Left forelimb (tissue), 1 donor: Measurements from ENCODE around the gene SRD5A3.
"Not testable (repeated sequence)": the region's sequence is repeated elsewhere in the genome, so short reads cannot be mapped to it uniquely, and the experiment has no call there.

Experiments used
- DNase-seq: peaks from one replicate; pipeline ENCODE4 v3.0.0-alpha.2; 2018; ENCODE audit warnings: low spot score

SRD5A3 gene

DNA sequence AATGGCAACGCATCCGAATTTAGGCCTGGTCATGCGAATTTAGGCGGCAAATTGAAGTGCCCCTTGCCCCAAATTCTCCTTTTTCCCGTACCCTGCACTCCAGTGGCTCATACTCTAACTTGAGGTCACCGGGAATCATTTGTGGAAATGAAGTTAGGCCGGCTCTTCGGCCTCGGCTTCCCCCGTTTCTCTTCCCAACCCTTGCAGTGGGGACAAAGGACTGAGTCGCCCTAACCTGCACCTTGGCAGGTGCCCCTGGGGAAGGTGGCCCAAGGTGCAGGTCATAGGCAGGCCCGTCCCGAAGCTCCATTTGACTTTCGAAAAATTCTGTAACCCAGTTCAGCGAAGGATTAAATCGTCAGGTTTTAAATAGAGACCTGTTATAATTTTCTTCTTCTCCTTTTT, 811 bp downstream of the SRD5A3 start:
- DNase-seq = no peak

DNA sequence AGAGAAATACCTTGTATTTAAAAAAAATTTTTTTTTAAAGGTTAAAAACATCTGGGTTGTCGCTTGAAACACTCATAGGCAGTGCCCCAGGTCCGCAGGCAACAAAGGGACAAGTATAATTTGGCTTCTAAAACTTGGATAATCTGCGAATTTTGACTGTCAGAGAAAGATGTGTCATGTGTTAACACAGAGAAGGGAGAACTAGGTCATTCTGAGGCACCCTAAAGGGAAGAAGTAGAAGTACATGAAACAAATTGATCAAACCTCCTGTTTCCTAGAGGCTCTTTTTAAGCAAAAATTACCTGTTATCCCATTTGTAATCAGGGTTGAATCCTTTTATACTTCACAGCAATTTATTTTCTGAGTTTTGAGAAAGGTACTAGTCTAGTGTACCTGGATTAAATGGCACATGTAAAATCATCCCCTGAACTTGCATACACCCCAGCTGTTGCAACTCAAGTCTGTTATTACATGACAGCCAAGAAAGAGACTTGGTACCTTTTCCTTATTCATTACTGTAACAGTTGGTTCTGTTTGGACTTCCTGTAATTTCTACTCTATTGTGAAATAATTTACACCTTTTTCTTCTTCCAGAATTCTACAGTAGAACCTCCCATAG, 1.7 kb downstream of the SRD5A3 start:
- DNase-seq = no peak

DNA sequence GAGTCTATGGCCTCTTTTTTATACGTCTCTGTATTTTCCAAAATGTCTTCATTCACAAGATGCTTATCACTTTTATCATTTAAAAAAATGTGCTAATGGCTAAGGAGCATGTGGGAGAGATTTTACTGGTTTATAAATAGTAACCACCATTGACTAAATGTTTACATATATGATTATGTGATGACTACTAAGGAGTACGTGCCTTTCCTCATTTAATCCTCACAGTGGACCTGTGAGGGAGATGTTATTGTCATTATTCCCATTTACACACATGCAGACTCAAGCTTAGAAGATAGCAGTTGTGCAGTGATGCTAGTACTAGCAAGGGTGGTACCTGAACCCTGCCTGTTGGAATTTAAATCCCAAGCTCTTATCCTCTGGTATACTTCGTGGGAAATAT, 2.4 kb downstream of the SRD5A3 start:
- no peak for DNase-seq

DNA sequence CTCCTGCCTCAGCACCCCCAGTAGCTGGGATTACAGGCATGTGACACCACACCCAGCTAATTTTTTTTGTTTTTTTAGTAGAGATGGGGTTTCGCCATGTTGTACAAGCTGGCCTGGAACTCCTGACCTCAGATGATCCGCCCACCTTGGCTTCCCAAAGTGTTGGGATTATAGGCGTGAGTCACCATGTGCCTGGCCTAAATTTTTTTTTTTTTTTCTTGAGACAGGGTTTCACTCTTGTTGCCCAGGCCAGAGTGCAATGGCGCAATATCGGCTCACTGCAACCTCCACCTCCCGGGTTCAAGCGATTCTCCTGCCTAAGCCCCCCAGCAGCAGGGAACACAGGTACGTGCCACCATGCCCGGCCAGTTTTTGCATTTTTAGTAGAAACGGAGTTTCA, 4.8 kb downstream of the SRD5A3 start:
- not testable (repeated sequence) for DNase-seq

DNA sequence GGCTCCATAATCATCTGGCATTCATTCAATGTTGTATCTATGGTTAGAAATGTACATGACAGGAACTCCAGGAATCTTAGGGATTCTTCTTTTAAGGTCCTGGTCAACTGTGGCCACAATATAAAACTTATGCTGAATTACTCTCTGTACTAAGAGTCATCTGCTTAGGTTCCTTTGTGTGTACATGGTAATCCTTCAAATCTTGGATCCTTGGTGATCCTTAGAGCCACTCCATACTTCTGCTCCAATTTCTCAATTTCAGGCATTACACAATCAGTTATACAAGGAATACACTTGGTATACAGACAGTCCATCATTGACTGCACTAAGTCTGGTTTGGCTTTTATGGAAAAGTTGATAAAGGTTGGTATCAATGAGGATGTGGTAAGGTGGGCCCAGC, 5.8 kb downstream of the SRD5A3 start:
- DNase-seq = no peak

DNA sequence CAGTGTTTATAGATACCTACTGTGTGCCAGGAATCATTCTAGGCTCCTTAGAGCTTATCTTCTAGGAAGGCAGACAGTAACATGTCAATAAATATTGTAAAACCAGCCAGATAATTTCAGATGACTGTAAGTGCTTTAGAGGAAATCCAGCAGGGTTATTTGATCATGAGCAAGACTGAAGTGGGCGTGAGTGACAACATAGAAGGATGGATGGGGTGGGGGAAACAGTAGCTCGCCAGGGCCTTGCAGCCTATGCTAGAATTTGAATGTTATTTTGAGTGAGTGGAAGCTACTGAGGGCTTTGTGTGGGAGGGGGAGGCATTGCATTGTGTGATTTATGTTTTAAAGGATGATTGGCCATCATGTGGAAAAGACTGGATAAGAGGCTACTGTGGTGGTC, 6.7 kb downstream of the SRD5A3 start:
- no peak for DNase-seq

DNA sequence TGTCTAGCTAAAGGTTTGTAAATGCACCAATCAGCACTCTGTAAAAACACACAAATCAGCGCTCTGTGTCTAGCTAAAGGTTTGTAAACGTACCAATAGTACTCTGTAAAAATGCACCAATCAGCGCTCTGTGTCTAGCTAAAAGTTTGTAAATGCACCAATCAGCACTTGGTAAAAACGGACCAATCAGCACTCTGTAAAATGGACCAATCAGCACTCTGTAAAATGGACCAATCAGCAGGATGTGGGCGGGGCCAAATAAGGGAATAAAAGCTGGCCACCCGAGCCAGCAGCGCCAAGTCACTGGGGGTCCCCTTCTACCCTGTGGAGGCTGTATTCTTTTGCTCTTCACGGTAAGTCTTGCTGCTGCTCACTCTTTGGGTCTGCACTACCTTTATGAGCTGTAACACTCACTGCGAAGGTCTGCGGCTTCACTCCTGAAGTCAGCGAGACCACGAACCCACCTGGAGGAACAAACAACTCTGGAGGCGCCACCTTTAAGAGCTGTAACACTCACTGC, 7.2 kb downstream of the SRD5A3 start:
- DNase-seq = not testable (repeated sequence)

DNA sequence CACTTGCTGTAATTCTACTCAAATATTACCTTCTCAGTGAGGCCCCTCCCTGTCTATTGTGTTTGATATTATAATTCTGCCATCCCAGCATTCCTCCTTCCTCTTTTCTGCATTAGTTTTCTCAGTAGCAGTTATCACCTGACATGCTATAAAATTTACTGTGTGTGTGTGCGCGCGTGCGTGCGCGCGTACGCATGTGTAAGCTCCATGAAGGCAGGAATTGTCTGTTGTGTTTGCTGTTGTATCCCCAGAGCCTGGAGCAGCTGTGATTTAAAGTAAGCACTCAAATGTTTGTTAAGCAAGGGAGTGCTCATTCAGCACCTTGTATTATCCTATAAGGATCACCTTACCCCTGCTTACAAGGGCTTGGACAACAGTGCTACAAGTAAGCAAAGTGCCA, 8.6 kb downstream of the SRD5A3 start:
- no peak for DNase-seq

DNA sequence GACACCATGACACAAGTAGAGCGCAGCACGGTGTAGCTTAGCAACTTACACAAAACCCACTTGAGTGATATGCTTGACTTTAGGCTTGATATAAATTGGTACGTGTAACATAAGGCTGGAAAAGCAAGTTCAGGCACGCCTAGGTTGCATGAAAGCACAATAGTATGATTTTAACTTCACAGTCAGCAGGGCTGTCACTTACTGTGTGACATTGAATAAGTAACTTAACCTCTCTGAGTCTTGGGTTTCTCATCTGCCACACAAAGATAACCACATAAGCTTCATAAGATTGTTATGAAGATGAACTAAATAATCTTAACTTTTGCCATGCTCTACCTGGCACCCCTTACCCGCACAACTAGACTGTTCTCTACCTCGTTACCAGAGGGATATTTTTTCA, 9.5 kb downstream of the SRD5A3 start:
- DNase-seq = no peak

DNA sequence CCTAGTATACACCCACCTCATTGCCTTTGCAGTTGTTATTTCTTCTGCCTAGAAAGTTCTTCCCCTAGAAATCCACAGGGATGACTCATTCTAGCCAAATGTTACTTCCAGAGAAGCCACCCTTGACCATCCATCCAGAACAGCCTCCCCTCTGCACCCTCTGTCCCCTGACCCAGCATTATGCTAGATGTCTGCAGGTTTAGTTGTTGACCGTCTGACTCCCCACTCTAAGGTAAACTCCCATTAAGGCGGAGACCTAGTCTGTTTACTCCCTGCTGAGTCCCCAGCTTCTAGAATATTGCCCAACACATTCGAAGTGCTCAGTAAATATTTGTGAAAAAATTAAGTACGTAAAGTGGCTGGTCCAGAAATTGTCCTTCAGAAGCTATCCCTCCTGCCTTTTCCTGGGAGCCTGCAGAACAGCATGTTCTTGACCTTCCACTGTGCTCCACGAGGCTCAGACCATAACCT, 11.0 kb downstream of the SRD5A3 start:
- no peak for DNase-seq

DNA sequence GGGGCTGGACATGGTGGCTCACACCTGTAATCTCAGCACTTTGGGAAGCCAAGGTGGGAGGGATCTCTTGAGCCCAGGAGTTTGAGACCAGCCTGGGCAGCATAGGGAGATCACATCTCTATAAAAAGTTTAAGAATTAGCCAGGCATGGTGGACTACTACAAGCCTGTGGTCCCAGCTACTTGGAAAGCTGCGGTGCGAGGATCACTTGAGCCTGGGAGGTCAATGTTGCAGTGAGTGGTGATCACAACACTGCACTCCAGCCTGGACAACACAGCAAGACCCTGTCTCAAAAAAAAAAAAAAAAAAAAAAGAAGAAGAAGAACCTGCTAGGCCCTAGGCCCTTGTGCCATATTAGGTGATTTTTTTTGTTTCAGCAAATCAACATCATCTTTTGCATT, 12.2 kb downstream of the SRD5A3 start:
- DNase-seq = no peak

DNA sequence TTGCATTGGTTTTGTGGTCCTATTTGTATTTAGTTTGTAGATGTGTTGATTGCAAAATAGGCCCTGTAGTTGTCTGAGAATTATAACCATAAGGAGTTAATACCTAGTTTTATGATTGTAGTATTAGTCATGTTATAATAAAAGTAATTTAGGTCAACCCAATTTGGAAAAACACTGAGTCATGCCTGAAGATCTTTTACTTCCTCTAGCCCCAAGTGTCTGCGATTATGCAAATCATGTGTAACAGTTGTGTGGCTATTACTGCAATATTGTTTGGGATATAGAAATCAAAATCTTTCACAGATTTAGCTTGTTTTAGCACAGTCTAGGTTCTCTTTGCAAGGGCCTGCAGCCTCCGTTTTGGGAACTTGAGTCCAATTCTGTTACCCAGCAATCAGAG, 12.6 kb downstream of the SRD5A3 start:
- no peak for DNase-seq

DNA sequence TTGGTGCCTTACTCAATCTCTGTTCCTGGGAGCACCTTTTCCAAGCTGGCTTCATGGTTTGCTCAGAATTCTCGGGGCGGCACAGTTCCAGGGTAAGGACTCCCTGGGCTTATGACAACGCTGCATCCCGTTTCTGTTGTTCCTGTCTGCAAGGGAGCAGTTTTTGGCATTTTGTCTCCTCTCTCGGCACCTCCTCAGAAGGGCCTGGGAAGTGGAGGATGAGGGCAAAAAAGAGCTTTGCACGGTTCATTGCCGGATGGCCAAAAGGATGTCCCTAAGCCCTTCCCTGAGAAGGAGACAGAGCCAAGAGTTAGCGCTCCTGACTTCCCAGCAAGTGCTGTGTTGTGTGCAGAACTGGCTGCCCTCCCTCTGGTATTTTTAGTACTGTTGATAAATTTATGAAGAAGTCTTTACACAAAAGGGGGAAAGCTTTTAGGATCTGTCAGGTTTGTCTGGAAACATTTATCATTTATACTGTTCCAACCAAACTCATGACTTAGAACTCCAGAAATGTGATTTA, 13.4 kb downstream of the SRD5A3 start:
- no peak for DNase-seq

DNA sequence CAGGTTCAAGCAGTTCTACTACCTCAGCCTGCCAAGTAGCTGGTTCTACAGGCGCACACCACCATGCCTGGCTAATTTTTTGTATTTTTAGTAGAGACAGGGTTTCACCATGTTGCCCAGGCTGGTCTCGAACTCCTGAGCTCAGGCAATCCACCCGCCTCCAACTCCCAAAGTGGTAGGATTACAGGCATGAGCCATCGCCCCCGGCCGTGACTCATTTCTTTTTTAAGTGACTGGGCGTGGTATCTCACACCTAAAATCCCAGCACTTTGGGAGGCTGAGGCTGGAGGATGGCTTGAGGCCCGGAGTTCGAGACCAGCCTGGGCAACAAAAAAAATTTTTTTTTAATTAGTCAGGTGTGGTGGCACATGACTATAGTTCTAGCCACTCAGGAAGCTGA, 16.9 kb downstream of the SRD5A3 start:
- DNase-seq = not testable (repeated sequence)

DNA sequence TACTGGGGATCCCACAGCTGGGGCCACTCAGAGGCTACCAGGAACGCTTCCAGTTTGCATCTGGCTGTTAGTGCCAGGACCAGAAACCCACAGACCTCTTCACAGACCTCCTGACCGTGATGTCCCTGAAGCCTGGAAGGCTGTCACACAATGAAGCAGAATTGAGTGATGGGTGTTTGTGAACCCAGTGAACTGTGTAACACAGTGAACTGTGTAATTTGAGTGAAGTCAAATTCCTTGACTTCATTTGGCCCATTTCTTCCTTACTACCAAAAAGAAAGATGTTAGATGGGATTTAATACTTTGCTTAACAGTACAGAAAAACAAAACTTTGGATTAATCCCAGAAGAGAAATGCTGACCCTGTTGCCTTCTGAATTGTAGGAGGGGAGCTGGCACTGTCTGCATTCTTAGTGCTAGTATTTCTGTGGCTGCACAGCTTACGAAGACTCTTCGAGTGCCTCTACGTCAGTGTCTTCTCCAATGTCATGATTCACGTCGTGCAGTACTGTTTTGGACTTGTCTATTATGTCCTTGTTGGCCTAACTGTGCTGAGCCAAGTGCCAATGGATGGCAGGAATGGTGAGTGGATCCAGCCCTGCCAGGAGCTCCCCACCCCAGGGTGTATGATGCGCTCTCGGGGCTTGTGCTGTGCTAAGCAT, 17.8 kb downstream of the SRD5A3 start:
- DNase-seq = no peak

DNA sequence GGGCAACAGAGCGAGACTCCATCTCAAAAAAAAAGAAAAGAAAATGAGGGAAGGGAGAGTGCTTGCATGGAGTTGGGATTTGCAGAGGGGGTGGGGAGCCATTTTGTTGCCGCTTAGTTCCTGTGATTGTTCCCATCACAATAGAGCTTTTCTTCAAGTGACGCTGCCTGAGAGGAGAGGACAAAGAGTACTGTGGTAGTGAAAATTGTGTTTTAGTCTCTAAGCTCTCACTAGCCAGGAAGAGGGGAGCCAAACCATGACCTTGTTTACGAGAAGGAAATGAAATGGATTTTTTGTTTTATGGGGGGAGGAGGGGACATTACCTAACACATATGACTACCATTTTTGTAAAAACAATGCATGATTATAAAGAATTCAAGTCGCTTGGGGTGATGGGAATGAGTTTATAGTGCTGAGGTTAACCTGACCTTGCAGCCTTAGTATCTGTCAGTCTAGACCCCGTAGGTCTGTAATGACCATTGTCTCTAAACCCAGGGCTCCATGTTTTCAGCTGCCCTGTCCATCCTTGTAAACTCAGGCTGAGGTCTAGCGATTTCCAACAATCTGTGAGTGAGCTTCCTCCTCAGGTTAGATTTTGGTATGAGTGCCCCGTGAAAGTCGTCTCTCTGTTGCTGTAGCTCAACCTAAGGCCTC, 18.8 kb downstream of the SRD5A3 start:
- DNase-seq = no peak

DNA sequence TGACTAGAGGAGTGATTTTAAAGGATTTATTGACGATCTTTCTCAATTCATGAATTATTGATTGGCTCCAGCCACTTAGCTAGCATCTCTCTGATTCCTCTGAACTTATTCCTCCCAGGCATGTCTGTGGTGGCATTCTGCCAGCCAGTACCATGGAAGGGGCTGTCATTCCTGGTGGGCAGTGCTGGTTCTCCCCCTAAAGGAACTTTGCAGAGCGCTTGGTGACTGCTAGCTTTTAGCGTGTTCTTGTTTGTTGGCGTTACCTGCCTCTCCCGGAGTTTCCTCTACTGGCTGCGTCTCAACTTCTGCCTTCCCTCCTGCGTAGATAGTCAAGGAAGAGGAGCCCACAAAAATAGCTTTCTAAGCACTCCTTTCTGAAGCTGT, 19.3 kb downstream of the SRD5A3 start:
- no peak for DNase-seq

DNA sequence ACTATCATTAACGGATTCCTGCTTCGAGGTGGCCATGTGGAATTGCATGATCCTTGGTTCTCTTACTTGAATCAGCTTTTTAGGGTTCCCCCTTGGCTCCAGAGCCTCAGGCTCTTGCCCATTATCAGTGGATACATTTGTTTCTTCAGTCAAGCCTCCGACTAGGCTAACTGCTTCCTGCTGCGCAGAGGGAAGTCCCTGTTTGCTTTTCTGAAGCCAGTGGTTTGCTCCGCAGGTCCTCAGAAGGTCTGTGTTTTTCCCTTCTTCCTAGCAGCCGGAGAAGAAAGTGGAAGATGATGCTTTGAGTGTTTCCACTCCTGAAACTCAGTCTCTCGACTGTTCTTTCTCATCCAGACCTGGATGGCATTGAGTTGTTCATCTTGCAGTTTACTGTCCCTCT, 20.6 kb downstream of the SRD5A3 start:
- no peak for DNase-seq

DNA sequence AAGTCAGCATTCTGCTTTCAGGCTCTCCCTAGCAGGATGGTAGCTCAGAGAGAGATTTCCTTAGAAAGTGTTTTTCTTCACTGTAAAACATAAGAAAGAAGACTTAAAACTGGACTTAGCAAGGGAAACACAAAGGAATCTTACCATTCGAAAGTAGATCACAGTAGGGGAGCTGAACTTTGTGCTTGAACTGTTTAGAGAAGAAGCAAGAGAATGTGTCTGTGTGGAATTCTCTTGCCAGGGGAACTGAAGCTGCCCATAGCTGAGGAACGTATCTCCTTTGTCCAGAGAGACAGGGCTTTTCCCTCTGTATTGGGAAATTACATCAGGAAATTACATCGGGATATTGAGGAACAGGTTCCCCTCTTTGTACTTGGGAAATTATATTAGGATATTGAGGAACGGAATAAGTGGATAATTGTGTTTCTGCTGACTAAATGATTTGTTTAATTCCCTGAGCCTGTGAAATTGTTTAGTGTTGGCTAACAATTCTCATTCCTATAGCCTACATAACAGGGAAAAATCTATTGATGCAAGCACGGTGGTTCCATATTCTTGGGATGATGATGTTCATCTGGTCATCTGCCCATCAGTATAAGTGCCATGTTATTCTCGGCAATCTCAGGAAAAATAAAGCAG, 21.2 kb downstream of the SRD5A3 start:
- no peak for DNase-seq

DNA sequence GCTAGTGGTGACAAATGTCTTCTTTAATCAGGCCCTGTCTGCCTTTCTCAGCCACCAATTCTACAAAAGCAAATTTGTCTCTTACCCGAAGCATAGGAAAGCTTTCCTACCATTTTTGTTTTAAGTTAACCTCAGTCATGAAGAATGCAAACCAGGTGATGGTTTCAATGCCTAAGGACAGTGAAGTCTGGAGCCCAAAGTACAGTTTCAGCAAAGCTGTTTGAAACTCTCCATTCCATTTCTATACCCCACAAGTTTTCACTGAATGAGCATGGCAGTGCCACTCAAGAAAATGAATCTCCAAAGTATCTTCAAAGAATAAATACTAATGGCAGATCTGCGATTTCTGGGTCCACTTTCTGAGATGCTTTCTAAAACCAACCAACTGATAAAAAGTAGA, 23.9 kb downstream of the SRD5A3 start:
- DNase-seq = no peak

DNA sequence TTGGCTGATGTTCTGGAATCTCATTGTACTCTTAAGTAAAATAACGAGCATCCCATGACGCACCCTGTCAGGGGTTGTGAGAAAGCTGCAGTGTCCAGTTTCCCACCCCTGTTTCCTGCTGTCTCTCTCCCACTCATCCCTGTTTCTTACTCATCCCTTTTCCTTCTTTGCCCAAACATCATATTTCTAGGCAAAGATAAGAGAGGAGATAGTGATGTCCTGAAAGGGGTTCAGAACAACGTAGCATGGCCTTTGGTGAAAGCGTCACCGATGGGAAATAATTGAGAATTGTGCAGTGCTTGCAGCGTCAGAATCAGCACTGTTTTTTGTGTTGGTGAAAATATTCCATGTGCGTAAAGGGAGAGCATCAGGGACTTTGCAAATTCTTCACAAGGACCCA, 26.2 kb downstream of the SRD5A3 start:
- no peak for DNase-seq

DNA sequence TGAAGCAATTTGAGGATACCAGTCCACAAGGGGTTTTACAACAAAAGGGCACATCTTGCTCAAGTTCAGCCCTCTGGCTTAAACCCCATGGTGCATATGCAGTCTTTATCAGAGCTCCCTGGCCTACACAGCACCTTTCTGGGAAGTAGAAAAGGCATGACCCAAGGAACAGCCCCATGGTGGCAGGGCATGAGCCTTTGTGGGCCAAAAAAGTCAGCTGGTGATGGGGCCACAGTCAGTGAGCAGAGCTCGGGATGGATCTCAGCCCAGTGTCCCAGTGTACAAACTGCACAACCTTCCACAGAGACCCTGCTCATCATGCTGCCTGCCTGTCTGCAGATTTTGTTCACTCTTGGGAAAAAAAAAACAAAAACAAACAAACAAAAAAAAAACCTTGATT, 27.4 kb downstream of the SRD5A3 start:
- no peak for DNase-seq

DNA sequence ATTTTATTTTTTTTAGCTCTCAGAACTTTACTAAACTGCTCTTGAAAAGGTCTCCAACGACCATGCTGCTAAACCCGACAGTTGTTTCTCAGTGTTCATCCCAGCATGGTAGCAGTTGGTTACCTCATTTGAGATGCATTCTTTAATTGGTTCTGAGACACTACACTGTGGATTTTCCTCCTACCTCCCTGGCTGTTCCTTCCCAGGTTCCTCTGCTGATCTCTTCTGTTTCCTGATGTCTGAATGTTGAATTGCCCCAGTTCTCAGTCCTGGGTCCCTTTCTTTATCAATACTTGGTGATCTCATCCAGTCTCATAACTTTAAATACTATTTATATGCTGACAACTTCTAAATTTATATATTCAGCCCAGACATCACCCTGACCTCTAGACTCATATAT, 30.7 kb downstream of the SRD5A3 start:
- DNase-seq = no peak
